ENCODE results near the gene ARID5B.

The ARID5B gene

GRCh38 chr10:61958805-61959204, 57.3 kb downstream of the ARID5B start:
- TF ChIP-seq, protein P1, sequence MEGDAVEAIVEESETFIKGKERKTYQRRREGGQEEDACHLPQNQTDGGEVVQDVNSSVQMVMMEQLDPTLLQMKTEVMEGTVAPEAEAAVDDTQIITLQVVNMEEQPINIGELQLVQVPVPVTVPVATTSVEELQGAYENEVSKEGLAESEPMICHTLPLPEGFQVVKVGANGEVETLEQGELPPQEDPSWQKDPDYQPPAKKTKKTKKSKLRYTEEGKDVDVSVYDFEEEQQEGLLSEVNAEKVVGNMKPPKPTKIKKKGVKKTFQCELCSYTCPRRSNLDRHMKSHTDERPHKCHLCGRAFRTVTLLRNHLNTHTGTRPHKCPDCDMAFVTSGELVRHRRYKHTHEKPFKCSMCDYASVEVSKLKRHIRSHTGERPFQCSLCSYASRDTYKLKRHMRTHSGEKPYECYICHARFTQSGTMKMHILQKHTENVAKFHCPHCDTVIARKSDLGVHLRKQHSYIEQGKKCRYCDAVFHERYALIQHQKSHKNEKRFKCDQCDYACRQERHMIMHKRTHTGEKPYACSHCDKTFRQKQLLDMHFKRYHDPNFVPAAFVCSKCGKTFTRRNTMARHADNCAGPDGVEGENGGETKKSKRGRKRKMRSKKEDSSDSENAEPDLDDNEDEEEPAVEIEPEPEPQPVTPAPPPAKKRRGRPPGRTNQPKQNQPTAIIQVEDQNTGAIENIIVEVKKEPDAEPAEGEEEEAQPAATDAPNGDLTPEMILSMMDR (IDR thresholded peaks at IDR 0.05) = no peak
- no peak overlapping the region for H3K9ac ChIP-seq
- no peaks in the 10 kb centered on the region for H3K79me2 ChIP-seq
- H2AFZ ChIP-seq = no peak overlapping the region
- H3K9me3 ChIP-seq (ENCODE audit: control insufficient read depth, low read length) = no peaks in the 10 kb centered on the region
- H3K27me3 ChIP-seq (ENCODE audit: control insufficient read depth, insufficient read depth, low read length) = no peaks in the 10 kb centered on the region
- no peaks in the 10 kb centered on the region for H3K4me1 ChIP-seq
- H3K36me3 ChIP-seq (ENCODE audit: control insufficient read depth, insufficient read depth, low read length) = no peaks in the 10 kb centered on the region
- no peak overlapping the region for H3K4me2 ChIP-seq (ENCODE audit: low read length)
- no peak overlapping the region for H3K27ac ChIP-seq
- H3K4me3 ChIP-seq (ENCODE audit: low read depth, low read length) = no peak overlapping the region

DNA sequence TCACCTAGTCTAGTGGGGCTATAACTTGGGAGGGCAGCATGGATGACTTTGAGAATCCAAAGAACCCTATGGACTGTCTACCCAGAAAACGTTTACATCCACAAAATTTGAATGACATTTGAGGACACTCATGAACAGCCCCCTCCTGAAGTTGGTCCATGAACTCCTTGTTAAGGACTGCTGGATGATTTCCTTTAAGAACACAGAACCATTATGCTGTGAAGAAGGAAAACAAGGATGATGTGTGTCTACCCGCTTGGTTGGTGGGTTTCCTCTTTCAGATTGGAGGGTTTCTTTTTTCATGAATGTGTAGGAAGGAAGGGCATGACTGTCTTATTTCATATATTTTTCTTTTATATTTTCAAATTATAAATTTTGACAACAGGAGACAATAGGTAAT, 58.3 kb downstream of the ARID5B start:
- Histone ChIP-seq H3K27me3 (ENCODE audit: control insufficient read depth, insufficient read depth, low read length) (no peaks in the 10 kb centered on the region), H3K36me3 (ENCODE audit: control insufficient read depth, insufficient read depth, low read length) (no peaks in the 10 kb centered on the region), H3K27ac (no peak overlapping the region), H2AFZ (no peak overlapping the region), H3K4me2 (ENCODE audit: low read length) (no peak overlapping the region), H3K9me3 (ENCODE audit: control insufficient read depth, low read length) (no peaks in the 10 kb centered on the region), H3K79me2 (no peaks in the 10 kb centered on the region), H3K4me3 (ENCODE audit: low read depth, low read length) (no peak overlapping the region), H3K4me1 (no peaks in the 10 kb centered on the region), H3K9ac (no peak overlapping the region)
- TF ChIP-seq, protein P1 (IDR thresholded peaks at IDR 0.05) = no peak

DNA sequence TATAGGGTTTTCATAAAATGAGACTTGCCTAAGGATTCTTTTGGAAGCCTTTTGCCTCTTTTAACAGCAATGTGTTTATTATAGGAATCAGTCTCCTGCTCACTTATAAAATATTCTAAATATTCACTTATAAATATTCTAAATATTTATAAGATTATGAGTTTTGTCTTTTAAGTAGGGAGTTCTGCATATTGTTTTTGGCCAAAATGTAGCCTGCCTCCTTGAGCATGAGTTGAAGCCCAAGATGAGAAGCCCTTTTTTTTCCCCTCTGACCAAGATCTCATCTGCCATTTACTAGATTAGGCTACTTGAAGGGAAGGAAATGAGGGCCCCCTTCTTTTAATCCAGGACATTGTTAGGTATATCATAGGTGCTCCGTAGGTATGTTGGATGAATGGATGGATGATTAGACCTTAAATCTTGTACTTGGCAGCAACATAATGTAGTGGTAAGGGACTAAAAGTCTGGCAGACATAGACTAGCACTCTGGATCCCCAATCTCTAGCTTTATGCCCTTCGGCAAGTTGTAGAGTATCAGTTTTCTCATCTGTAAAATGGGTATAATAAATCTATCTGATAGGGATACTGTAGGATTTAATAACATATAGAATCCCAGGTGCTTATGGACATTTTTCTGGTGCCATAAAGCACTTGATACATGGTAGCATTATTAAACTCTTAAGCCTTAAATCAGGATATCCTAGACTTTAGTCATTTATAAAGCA, 59.1 kb downstream of the ARID5B start:
- Histone ChIP-seq H3K4me3 (ENCODE audit: low read depth, low read length) (no peak overlapping the region), H3K9ac (no peak overlapping the region), H3K9me3 (ENCODE audit: control insufficient read depth, low read length) (no peaks in the 10 kb centered on the region), H3K36me3 (ENCODE audit: control insufficient read depth, insufficient read depth, low read length) (no peaks in the 10 kb centered on the region), H3K27ac (no peak overlapping the region), H3K4me2 (ENCODE audit: low read length) (no peak overlapping the region), H3K79me2 (no peaks in the 10 kb centered on the region), H3K4me1 (no peaks in the 10 kb centered on the region), H2AFZ (no peak overlapping the region), H3K27me3 (ENCODE audit: control insufficient read depth, insufficient read depth, low read length) (no peaks in the 10 kb centered on the region)
- TF ChIP-seq, protein P1 (IDR thresholded peaks at IDR 0.05) = no peak

- Histone ChIP-seq H3K36me3 (ENCODE audit: control insufficient read depth, insufficient read depth, low read length) (no peaks in the 10 kb centered on the region), H3K9me3 (ENCODE audit: control insufficient read depth, low read length) (no peaks in the 10 kb centered on the region), H3K4me3 (ENCODE audit: low read depth, low read length) (no peak overlapping the region), H3K4me2 (ENCODE audit: low read length) (no peak overlapping the region), H2AFZ (no peak overlapping the region), H3K4me1 (no peaks in the 10 kb centered on the region), H3K79me2 (no peaks in the 10 kb centered on the region), H3K27me3 (ENCODE audit: control insufficient read depth, insufficient read depth, low read length) (no peaks in the 10 kb centered on the region), H3K27ac (no peak overlapping the region), H3K9ac (no peak overlapping the region)
- TF ChIP-seq, protein P1 (IDR thresholded peaks at IDR 0.05) = no peak
Measured at GRCh38 chr10:61961278-61961677, 59.8 kb downstream of the ARID5B start.

GRCh38 chr10:61962971-61963370, 61.5 kb downstream of the ARID5B start:
- Histone ChIP-seq H2AFZ (no peak overlapping the region), H3K4me3 (ENCODE audit: low read depth, low read length) (no peak overlapping the region), H3K9ac (no peak overlapping the region), H3K79me2 (no peaks in the 10 kb centered on the region), H3K36me3 (ENCODE audit: control insufficient read depth, insufficient read depth, low read length) (no peaks in the 10 kb centered on the region), H3K27me3 (ENCODE audit: control insufficient read depth, insufficient read depth, low read length) (no peaks in the 10 kb centered on the region), H3K9me3 (ENCODE audit: control insufficient read depth, low read length) (no peaks in the 10 kb centered on the region), H3K27ac (no peak overlapping the region), H3K4me2 (ENCODE audit: low read length) (no peak overlapping the region), H3K4me1 (no peaks in the 10 kb centered on the region)
- TF ChIP-seq, protein P1 (IDR thresholded peaks at IDR 0.05) = no peak

Data from parathyroid adenoma (tissue), 2 donors.